ENCODE data around the gene SPATA17. TPM values are rescaled to one million over a fixed set of nuclear protein-coding genes. Genes with fewer than 3 reads are reported as not detected.
"Not testable (repeated sequence)": the region's sequence is repeated elsewhere in the genome, so short reads cannot be mapped to it uniquely, and the experiment has no call there.

Gene SPATA17, protein sequence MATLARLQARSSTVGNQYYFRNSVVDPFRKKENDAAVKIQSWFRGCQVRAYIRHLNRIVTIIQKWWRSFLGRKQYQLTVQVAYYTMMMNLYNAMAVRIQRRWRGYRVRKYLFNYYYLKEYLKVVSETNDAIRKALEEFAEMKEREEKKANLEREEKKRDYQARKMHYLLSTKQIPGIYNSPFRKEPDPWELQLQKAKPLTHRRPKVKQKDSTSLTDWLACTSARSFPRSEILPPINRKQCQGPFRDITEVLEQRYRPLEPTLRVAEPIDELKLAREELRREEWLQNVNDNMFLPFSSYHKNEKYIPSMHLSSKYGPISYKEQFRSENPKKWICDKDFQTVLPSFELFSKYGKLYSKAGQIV
- total RNA-seq = 10 to 100 TPM in 2 of 8 experiments, 1 to 10 TPM in 6; 1.1 to 26.1 (median 6.4) TPM

DNA sequence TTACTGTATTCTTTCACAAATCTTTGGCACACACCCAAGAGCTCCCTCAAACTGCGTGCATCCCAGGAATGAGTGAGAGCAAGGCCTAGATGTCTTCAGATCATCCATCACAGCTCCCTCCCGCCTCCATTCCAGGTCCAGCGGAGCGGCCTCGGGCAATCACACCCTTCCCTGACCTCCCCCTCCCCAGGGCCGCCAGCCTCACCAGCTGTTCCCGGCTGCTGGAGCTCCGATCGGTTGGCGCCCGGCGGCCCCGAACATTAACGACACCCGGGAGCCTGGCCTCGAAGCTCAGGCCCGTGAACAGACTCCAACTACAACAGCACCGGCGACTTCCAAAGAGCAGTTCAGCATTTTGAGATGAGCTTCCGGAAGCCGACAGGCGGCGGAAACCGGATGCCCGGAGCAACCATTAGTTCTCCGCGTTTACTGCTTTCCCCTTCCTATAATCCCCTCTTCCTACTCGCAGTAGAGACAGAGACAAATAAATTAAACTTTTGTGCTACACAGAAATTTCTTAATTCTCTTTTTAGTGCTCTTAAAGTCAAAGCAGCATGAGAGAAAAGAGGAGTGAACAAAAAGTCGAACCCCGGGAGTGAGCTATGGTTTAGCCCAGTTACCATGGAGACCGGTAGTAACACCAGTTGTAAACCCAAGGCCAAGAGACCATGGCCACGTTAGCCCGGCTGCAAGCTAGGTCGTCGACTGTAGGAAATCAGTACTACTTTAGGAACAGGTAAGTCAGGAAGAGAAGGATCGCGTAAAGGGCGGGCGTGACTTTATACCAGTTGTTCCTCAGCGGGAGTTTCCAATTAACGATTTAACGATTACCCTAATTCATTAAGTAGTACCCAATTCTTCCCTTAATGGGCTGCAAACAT is at the start of gene SPATA17, which contains the start of gene GPATCH2:
SPATA17 (plus strand) TSS at position 634 of the 881 bp plus-strand sequence; CDS start at position 669, 35 bp downstream.
GPATCH2 (minus strand) TSS at position 380 of the 881 bp plus-strand sequence; CDS start at position 261, 119 bp downstream.
- peak; percentile 81 to 94 (median 93) for ATAC-seq (replicated peaks in 6 of 8)
- in situ Hi-C loops (cut with MboI; ENCODE audit: low pct_unique_long_range_greater_than_20kb in 2 of 9, low sequenced_read_pairs in 9 of 9, unreplicated experiment in 9 of 9) = no loop called here
- WGBS, 10 experiments = 0 to 7% (median 1%) methylated on average over 4 to 41 of the region's 42 CpGs
- Histone ChIP-seq H3K4me1 (replicated peaks in 1 of 2) (peaks cover 11 to 32% of the 10 kb centered on the region in 2 donors), H3K4me3 (peak within 1 kb of the TSS; percentile 61 to 85 (median 81)), H3K27ac (peak within 1 kb of the TSS; percentile 98 to 99)

DNA sequence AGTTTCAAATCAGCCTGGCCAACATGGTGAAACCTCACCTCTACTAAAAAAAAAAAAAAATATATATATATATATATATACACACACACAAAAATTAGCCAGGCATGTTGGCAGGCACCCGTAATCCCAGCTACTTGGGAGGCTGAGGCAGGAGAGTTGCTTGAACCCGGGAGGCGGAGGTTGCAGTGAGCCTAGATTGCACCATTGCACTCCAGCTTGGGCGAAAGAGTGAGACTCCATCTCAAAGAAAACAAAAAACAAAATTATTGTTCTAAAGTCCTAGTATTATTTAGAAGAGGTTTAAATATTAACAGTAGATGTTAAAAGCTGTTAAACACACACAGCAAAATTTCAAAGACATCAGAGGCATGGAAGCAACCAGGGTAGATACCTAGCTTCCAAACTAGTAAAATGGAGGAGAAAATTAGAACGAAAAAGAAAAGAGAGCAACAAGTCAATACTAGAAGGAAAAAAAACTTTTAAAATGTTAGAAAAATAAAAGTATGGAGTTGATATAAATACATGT is 46.8 kb upstream of the SPATA17 start:
- in situ Hi-C loops (cut with MboI; ENCODE audit: low pct_unique_long_range_greater_than_20kb in 2 of 9, low sequenced_read_pairs in 9 of 9, unreplicated experiment in 9 of 9); H3K4me3 ChIP-seq; H3K27ac ChIP-seq; H3K4me1 ChIP-seq (replicated peaks in 1 of 2); ATAC-seq (replicated peaks in 6 of 8): not testable (repeated sequence)
- 88 to 100% (median 96%) methylated on average over 1 to 5 of the region's 5 CpGs; no CpG with 5 or more reads in 1 of the 10 experiments for WGBS, 10 experiments

DNA sequence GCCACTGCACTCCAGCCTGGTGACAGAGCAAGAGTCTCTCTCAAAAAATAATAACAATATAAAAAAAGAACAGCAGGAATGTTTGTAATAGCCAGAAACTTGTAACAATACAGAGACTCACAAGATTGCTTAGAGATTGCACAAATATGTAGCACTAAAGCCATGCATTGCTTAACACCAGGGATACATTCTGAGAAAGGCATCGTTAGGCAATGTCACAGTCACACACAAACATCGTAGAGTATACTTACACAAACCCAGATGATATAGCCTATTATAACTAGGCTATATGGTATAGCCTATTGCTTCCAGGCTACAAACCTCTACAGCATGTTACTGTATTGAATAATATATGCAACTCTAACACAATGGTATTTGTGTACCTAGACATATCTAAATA is 45.6 kb upstream of the SPATA17 start:
- ATAC-seq (replicated peaks in 6 of 8) = no peak
- Histone ChIP-seq H3K27ac (no peak overlapping the region), H3K4me3 (no peak overlapping the region), H3K4me1 (replicated peaks in 1 of 2) (no peaks in the 10 kb centered on the region)
- in situ Hi-C loops (cut with MboI; ENCODE audit: low pct_unique_long_range_greater_than_20kb in 2 of 9, low sequenced_read_pairs in 9 of 9, unreplicated experiment in 9 of 9) = no loop called here
- 84 to 100% (median 93%) methylated on average over 1 to 2 of the region's 2 CpGs; no CpG with 5 or more reads in 4 of the 10 experiments for WGBS, 10 experiments

DNA sequence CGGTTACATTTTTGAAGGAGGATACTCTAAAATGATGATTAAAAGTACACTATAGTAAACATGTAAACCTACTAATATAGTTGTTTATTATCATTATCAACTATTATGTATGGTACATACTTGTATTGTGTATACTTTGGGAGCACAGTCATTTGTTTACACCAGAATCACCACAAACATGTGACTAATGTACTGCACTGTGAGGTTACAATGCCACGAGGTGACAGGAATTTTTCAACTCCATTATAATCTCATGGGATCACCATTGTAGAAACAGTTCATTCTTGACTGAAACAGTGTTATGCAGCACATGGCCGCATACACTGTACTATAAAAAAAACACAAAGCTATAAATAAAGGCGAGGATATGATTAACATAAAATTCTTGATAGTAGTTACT is 44.6 kb upstream of the SPATA17 start:
- Histone ChIP-seq H3K27ac (no peak overlapping the region), H3K4me3 (no peak overlapping the region), H3K4me1 (replicated peaks in 1 of 2) (no peaks in the 10 kb centered on the region)
- no peak for ATAC-seq (replicated peaks in 6 of 8)
- in situ Hi-C loops (cut with MboI; ENCODE audit: low pct_unique_long_range_greater_than_20kb in 2 of 9, low sequenced_read_pairs in 9 of 9, unreplicated experiment in 9 of 9) = no loop called here
- 76 to 100% (median 92%) methylated on average over 1 to 4 of the region's 4 CpGs; no CpG with 5 or more reads in 3 of the 10 experiments for WGBS, 10 experiments

DNA sequence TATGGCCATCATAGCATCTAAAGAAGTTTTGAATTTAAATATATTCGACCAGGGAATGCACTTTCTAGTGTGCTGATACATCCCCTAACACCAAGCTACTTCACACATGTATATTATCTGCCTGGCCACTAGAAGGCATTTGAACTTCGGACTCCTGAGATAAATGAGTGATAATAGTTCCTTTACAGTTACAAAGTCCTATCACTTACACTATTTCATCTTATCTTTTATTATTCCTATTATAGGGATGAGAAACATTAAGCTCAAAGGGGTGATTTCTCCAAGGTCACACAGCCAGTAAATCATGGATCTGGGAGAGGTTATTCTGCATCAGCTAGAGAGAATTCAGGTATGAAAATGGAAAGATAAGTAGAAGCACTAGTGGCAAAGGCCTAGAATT is 40.5 kb upstream of the SPATA17 start:
- H3K4me3 ChIP-seq = no peak overlapping the region
- WGBS, 10 experiments = 67 to 100% (median 86%) methylated on average over 1 to 2 of the region's 2 CpGs; no CpG with 5 or more reads in 2 of the 10 experiments
- ATAC-seq (replicated peaks in 6 of 8) = no peak
- in situ Hi-C loops (cut with MboI; ENCODE audit: low pct_unique_long_range_greater_than_20kb in 2 of 9, low sequenced_read_pairs in 9 of 9, unreplicated experiment in 9 of 9) = no loop called here
- no peaks in the 10 kb centered on the region for H3K4me1 ChIP-seq (replicated peaks in 1 of 2)
- H3K27ac ChIP-seq = no peak overlapping the region

DNA sequence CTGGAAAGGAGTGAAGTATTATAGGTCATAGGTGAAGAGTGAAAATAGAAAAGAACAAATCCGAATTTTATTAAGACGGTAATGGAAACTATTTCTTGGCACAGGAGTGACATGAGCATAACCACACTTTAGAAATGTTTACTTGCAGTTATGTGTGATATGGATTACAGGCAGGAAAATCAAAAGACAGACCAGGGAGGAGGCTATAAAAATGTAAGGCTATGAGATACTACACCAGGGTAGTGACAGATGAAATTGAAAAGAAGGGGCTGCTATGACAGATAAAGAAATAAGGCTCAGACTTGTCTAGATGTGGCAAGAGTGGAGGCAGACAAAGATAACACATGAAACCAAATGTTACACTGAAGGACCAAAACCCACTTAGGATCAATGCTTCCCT is 32.0 kb upstream of the SPATA17 start:
- in situ Hi-C loops (cut with MboI; ENCODE audit: low pct_unique_long_range_greater_than_20kb in 2 of 9, low sequenced_read_pairs in 9 of 9, unreplicated experiment in 9 of 9) = no loop called here
- Histone ChIP-seq H3K27ac (no peak overlapping the region), H3K4me1 (replicated peaks in 1 of 2) (no peaks in the 10 kb centered on the region), H3K4me3 (no peak overlapping the region)
- 23 to 100% (median 93%) methylated on average over 1 to 2 of the region's 2 CpGs for WGBS, 10 experiments
- ATAC-seq (replicated peaks in 6 of 8) = no peak

DNA sequence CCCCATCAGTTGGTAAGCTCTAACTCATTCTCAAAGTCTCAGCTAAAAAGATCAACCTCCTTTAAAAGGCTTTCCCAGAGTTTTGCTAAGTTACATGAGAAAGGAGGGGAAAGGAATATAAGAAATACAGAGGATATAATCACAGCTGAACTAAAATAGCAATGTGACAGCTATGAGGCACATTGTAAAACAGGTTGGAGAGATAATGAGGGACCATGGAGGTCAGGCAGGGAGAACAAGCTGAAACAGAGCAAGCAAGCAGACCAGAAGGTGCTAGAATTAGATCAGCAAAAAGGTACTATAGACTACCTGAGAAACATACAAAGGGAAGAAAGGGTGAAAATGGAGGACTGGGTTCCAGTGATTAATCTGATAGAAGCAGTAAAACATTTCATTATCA is 28.8 kb upstream of the SPATA17 start:
- no peak overlapping the region for H3K27ac ChIP-seq
- no peak for ATAC-seq (replicated peaks in 6 of 8)
- no peak overlapping the region for H3K4me3 ChIP-seq
- in situ Hi-C loops (cut with MboI; ENCODE audit: low pct_unique_long_range_greater_than_20kb in 2 of 9, low sequenced_read_pairs in 9 of 9, unreplicated experiment in 9 of 9) = no loop called here
- H3K4me1 ChIP-seq (replicated peaks in 1 of 2) = no peaks in the 10 kb centered on the region

DNA sequence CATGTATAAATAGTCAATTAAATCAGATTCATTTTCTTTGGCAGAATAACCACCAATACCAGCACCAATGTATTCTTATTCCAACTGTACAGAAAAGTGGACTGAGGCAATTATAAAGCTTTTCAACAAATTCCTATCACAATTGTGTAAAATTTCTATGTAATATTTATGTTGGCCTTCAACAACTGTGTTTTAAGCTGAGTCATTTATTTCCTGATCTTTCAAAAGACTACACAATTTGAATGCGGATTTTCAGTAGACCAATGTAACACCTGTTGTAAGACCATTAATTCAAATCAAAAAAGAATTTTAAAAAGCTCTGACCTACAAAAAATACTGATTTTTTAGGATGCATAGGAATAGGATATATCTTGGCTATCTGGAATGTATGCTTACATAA is 25.8 kb upstream of the SPATA17 start:
- in situ Hi-C loops (cut with MboI; ENCODE audit: low pct_unique_long_range_greater_than_20kb in 2 of 9, low sequenced_read_pairs in 9 of 9, unreplicated experiment in 9 of 9) = no loop called here
- WGBS, 10 experiments = 93 to 100% (median 100%) methylated on average over 1 of the region's 1 CpG; no CpG with 5 or more reads in 1 of the 10 experiments
- Histone ChIP-seq H3K4me1 (replicated peaks in 1 of 2) (no peaks in the 10 kb centered on the region), H3K4me3 (no peak overlapping the region), H3K27ac (no peak overlapping the region)
- no peak for ATAC-seq (replicated peaks in 6 of 8)

DNA sequence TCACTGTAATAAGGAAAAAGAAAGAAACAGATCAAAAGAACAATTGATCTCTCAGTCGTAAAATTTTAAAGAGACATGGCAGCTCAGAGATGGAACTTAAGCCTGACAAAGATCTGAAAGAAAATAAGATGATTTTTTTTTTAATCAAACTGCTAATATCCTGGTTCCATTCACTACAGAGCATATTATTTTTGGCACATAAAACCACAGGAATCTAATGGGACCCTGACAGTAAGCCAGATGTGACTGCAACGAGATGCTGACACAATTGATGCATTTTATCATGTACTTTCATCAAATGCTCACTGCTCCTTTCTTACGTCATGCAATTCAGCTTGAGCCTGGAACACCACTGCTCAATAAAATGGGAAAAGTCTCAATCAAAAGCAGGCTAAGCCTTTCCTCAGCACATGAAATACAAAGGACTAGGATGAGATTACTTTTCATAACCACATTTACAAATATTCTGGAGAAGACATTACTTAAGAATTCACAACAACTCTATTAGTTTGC is 16.9 kb upstream of the SPATA17 start:
- ATAC-seq (replicated peaks in 6 of 8) = peak in 1 of 8 experiments; percentile 47
- no peak overlapping the region for H3K27ac ChIP-seq
- H3K4me3 ChIP-seq = no peak overlapping the region
- WGBS, 10 experiments = 49 to 100% (median 76%) methylated on average over 1 to 3 of the region's 3 CpGs; no CpG with 5 or more reads in 1 of the 10 experiments
- in situ Hi-C loops (cut with MboI; ENCODE audit: low pct_unique_long_range_greater_than_20kb in 2 of 9, low sequenced_read_pairs in 9 of 9, unreplicated experiment in 9 of 9) = no loop called here
- peaks cover 0 to 12% of the 10 kb centered on the region in 2 donors for H3K4me1 ChIP-seq (replicated peaks in 1 of 2)

DNA sequence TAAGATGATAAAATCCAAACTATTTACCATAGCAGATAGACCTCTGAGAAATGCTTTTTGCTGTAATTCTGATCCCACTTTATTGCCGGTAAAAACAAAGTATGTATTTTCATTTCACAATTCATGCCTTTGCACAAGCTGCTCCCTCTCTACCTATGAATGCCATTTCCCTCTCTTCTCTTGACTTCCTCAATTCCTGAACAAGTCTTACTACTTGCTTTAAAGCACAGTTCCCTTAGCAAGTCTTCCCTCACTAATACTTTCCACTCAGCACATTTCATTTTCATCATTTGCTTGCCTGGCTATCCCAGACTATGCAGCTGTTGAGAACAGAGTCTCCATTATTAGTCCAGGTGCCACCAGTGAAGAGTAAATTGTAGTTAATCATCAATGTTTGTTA is 14.0 kb upstream of the SPATA17 start:
- in situ Hi-C loops (cut with MboI; ENCODE audit: low pct_unique_long_range_greater_than_20kb in 2 of 9, low sequenced_read_pairs in 9 of 9, unreplicated experiment in 9 of 9) = no loop called here
- no peak for ATAC-seq (replicated peaks in 6 of 8)
- no peak overlapping the region for H3K27ac ChIP-seq
- H3K4me1 ChIP-seq (replicated peaks in 1 of 2) = peaks cover 0 to 14% of the 10 kb centered on the region in 2 donors
- H3K4me3 ChIP-seq = no peak overlapping the region
- 83 to 100% (median 100%) methylated on average over 1 of the region's 1 CpG; no CpG with 5 or more reads in 1 of the 10 experiments for WGBS, 10 experiments

DNA sequence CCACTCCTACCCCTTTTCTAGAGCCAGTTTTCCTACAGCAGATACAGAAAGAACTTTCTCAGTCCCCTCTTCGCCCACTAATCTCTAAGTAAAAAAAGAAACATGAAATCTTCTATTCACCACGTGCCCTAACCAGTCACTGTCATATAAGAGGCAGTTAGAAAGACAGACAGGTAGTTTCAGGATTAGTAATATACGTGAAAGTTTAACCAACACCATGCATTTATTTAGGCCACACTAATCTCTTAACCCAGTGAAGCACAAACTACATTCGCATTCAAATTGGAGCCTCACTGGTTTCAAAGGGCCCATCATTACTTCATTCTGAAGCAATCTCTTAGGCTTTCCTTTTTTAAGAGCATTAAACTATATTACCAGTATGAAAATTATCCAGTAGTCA is 10.3 kb upstream of the SPATA17 start:
- ATAC-seq (replicated peaks in 6 of 8) = no peak
- H3K27ac ChIP-seq = no peak overlapping the region
- peaks cover 0 to 3% of the 10 kb centered on the region in 2 donors for H3K4me1 ChIP-seq (replicated peaks in 1 of 2)
- 66 to 100% (median 93%) methylated on average over 1 to 4 of the region's 4 CpGs; no CpG with 5 or more reads in 1 of the 10 experiments for WGBS, 10 experiments
- in situ Hi-C loops (cut with MboI; ENCODE audit: low pct_unique_long_range_greater_than_20kb in 2 of 9, low sequenced_read_pairs in 9 of 9, unreplicated experiment in 9 of 9) = no loop called here
- H3K4me3 ChIP-seq = no peak overlapping the region

DNA sequence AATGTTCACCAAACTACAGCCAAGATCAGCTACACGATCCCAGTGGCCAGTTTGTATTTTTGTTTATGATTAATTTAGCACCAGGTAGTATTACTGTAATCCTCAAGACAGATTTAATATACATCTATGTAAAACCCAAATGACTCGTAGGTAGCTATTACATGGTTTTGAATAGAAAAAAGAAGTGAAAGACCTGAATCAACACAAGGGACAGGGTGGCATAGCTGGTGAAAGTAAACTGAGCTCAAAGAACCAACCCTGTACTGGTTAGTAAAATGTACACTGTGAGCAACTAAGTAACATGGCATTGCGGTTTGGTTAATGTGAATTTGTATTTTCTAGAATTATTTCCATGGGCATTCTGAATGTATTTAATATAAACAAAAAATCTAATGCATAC is 9.1 kb upstream of the SPATA17 start:
- no peak overlapping the region for H3K4me3 ChIP-seq
- in situ Hi-C loops (cut with MboI; ENCODE audit: low pct_unique_long_range_greater_than_20kb in 2 of 9, low sequenced_read_pairs in 9 of 9, unreplicated experiment in 9 of 9) = no loop called here
- no peak for ATAC-seq (replicated peaks in 6 of 8)
- WGBS, 10 experiments = 79 to 100% (median 94%) methylated on average over 1 to 3 of the region's 3 CpGs; no CpG with 5 or more reads in 1 of the 10 experiments
- H3K4me1 ChIP-seq (replicated peaks in 1 of 2) = peaks cover 0 to 4% of the 10 kb centered on the region in 2 donors
- H3K27ac ChIP-seq = no peak overlapping the region
